Mucosa of gallbladder (tissue), 1 donor: ENCODE measurements around the gene ABI3BP. TPM values are rescaled to one million over a fixed set of nuclear protein-coding genes. Genes with fewer than 3 reads are reported as not detected.

Source experiments
- DNase-seq: peaks from one replicate; pipeline ENCODE4 v3.0.0-alpha.2; 2020; ENCODE audit warnings: low spot score
- total RNA-seq: library from RNA; stranded (reverse); gene quantifications from one replicate; pipeline ENCODE4 v1.2.1, GENCODE V29; 2021
- donor health status: DM: no; HTN: no; CAD: no.

Gene ABI3BP
- total RNA-seq, 1 donor from 2014 or later: 215 TPM

DNA sequence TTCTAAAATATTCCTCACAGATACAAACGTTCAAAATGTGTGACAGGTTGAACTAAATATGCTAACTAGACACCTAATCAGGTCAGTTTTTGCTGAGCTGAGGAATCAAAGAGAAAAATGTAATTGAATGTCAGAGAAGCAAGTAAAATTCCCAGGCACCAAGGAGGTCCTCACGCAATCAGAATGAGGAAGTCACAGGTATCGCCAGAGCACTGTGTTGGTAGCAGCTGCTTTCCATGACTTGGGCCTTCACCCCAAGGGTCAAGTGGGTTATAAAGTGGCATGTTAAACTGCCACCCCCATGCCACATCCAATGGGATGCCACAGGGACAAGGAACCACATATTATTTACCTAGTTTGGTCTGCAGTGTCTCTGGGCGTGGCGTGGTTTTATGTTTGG lies 158.9 kb downstream of the ABI3BP start:
- DNase-seq: no peak

- no peak for DNase-seq
These were observed 159.7 kb downstream of the ABI3BP start for GRCh38 chr3:100833483-100833882.

GRCh38 chr3:100831629-100832028 lies 161.6 kb downstream of the ABI3BP start:
- no peak for DNase-seq

DNA sequence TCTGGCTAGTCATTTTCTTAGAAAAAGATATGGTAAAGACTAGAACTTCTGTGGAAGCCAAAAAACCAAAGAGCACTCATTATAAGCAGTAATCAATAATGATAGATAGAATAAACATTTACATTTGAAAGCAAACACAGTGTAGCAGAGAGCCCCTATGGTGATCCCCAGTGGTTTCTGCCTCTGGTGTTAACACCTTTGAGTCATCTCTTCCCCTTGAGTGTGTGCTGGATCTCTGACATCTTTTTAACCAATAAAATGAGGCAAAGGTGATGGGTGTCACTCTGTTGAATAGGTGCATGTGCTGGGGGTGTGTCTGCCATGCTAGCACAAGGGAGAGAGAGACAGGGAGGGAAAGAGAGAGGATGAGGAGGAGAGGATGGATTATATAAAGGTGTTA lies 162.3 kb downstream of the ABI3BP start:
- no peak for DNase-seq

DNA sequence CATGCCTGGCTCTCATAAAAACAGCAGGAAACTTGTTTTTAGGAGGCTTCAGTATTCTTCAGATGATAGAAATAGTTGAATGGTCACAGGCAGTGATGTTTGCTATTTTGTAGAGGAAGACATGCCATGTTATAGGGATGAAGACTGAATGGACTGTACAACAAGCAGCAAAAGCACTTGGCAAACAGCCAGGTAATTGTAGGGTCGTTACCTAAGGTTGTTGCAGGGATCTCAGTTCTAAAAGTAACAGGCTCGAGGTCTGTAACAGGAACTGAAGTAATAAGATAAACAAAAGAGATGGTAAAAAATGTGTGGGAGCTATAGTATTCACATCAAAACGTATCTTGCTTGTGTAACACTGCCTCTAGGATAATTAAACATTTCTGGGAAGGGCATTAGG lies 167.6 kb downstream of the ABI3BP start:
- DNase-seq: no peak

GRCh38 chr3:100815583-100815982 lies 177.6 kb downstream of the ABI3BP start:
- DNase-seq: no peak

DNA sequence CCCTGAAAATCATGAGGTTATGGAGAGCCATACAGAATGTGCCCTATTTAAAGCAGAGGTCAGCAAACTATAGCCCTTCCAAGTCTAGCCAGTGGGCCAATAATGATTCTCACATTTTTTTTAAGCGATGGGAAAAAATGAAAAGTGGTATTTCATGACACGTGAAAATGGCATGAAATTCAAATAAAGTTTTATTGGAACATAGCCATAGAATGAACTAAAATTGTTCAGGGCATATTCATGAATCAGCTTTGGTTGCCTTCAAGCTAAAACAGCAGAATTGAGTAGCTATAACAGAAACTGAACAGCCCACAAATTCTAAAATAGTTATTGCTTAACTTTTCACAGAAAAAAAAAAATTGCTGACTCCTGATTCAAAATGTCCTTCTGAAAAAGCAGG lies 179.4 kb downstream of the ABI3BP start:
- no peak for DNase-seq

DNA sequence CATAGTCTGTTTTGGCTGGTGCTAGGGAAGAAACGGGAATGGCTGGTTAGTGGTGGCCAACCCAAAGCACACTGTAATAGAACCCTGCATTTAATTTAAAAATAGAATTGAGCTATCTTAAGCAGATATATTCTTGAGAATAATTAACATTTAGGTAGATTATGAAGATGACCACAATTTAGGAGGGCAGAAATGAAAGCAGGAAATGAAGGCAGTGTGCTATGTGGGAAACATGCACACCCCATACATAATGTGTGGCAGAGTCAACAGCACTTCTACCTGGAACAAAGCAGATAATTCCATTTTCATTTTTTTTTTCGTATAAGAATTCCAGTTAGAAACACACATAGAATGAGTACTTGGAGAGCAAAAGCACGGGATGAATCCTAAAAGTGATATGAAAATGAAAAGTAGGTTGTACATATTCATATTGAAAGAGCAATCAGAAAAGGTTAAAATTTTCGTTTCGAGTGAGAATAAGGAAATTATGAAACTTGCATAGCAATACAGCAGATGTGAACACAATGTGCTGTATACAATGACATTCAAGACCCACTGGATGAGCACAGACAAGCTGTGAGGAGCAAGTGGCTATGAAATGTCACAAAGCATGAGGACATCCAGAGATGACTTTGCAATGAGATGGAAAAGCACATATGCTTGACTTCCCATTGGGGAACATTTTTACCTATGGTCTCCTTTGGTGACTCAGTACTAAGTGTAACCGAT lies 181.3 kb downstream of the ABI3BP start:
- DNase-seq: no peak

- DNase-seq: no peak
These were observed 182.6 kb downstream of the ABI3BP start for GRCh38 chr3:100810671-100811070.

DNA sequence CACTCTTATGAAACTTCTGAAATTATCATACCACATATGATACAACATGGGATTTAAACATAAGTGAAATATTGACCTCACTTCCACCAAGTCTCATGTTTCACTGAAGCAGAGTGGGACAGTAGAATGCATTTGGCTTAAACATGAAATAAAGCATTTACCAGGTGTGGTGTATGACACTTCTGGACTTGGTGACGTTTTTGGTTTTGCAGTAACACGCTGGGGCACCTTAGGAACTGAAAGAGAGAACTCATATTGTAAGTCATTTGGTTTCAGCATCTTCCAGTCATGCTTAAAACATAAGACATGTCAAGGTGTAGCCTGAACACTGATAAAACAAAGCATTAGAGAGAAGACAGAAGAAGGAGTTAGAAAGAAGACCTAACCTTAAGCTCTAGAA lies 188.6 kb downstream of the ABI3BP start:
- no peak for DNase-seq

GRCh38 chr3:100803711-100804110 lies 189.5 kb downstream of the ABI3BP start:
- no peak for DNase-seq

GRCh38 chr3:100802126-100802525 lies 191.1 kb downstream of the ABI3BP start:
- DNase-seq: no peak

GRCh38 chr3:100798012-100798411 lies 195.2 kb downstream of the ABI3BP start:
- DNase-seq: no peak

GRCh38 chr3:100796556-100796955 lies 196.7 kb downstream of the ABI3BP start:
- no peak for DNase-seq

GRCh38 chr3:100789579-100789978 lies 203.6 kb downstream of the ABI3BP start:
- DNase-seq: no peak

DNA sequence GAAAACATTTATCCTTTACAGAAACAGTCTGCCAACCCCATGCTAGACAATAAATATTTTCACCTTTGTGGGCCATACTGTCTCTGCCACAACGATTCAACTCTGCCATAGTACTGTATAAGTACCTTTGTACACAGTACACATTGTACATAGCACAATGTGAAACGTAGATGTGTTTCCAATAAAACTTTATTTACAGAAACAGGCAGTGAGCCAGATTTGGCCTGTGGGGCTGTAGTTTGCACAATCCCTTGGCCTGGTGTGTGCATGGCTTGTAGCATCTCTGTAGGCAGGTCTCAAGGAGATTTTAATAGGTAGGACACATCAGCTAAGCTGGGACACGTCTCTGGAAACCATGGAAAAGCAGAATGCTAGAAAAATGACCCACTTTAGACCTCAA lies 209.6 kb downstream of the ABI3BP start:
- DNase-seq: no peak

GRCh38 chr3:100782906-100783305 lies 210.3 kb downstream of the ABI3BP start:
- no peak for DNase-seq

- no peak for DNase-seq
These were observed 210.9 kb downstream of the ABI3BP start for GRCh38 chr3:100782348-100782747.

- DNase-seq: no peak
These were observed 211.9 kb downstream of the ABI3BP start for GRCh38 chr3:100781301-100781700.

- DNase-seq: no peak
These were observed 213.1 kb downstream of the ABI3BP start for GRCh38 chr3:100780071-100780622.

DNA sequence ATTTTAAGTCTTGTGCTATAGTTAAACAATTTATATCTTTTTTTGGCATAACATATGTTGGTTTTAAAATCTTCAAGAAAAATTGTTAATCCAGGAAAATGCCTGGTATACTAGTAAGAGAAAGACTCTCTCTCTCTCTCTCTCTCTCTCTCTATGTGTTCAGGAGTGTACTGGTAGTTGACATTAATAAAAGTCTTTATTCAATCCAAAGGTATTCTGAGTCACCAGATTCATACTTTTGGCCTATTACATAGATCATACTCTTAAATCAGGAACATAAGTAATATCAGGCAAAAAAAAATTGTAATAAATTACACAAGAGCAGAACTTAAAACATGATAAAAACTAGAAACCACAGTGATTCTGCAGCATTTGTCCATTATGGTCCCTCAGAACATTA lies 213.7 kb downstream of the ABI3BP start:
- DNase-seq: no peak

- no peak for DNase-seq
These were observed 215.9 kb downstream of the ABI3BP start for GRCh38 chr3:100777271-100777670.

DNA sequence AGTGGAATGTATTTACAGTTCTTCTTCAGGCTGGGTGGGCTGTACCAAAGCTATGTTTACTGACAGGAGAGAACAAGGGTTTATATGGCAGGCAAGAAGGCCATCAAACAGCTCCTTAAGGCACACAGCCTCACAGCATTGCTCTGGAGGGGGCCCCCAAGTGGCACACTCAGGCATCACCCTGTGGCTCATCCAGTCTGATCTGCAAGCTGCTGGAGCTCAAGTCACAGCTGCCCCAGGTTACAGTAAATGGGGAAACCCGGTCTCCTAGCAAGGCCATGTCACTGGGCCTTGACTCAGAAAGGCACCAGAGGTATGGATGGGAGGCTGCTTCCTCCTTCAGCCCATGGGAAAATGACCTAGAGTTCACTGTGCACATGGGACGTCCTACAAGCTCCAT lies 216.5 kb downstream of the ABI3BP start:
- DNase-seq: no peak
